HEK293 (cell line): ENCODE measurements around the gene ERVK3-1.

Experiments used
- GLIS2 ChIP-seq: fragments of 450-650 bp; formaldehyde crosslinking; IDR thresholded peaks from 2 replicates; pipeline ENCODE4 v1.5.1; 2016; ENCODE audit warnings: missing biosample characterization, missing genetic modification characterization
- KLF16 ChIP-seq: fragments of 450-650 bp; formaldehyde crosslinking; IDR thresholded peaks from 2 replicates; pipeline ENCODE4 v1.5.1; 2017; ENCODE audit warnings: missing biosample characterization, missing genetic modification characterization
- SP2 ChIP-seq: fragments of 450-650 bp; formaldehyde crosslinking; IDR thresholded peaks from 2 replicates; pipeline ENCODE4 v1.5.1; 2016; ENCODE audit warnings: missing biosample characterization, missing genetic modification characterization
- SP3 ChIP-seq: fragments of 450-650 bp; formaldehyde crosslinking; IDR thresholded peaks from 2 replicates; pipeline ENCODE4 v1.5.1; 2016; ENCODE audit warnings: missing biosample characterization, missing genetic modification characterization
- ZFP37 ChIP-seq: fragments of 450-650 bp; formaldehyde crosslinking; IDR thresholded peaks from 2 replicates; pipeline ENCODE4 v1.5.1; 2016; ENCODE audit warnings: missing biosample characterization, missing genetic modification characterization
- ZNF10 ChIP-seq: fragments of 450-650 bp; formaldehyde crosslinking; IDR thresholded peaks from 2 replicates; pipeline ENCODE4 v1.5.1; 2017; ENCODE audit warnings: missing biosample characterization, missing genetic modification characterization
- ZNF132 ChIP-seq: fragments of 450-650 bp; formaldehyde crosslinking; IDR thresholded peaks from 2 replicates; pipeline ENCODE4 v1.5.1; 2017; ENCODE audit warnings: missing biosample characterization, missing genetic modification characterization, borderline replicate concordance
- ZNF155 ChIP-seq: fragments of 450-650 bp; formaldehyde crosslinking; IDR thresholded peaks from 2 replicates; pipeline ENCODE4 v1.5.1; 2016; ENCODE audit warnings: missing biosample characterization, missing genetic modification characterization
- ZNF157 ChIP-seq: fragments of 450-650 bp; formaldehyde crosslinking; IDR thresholded peaks from 2 replicates; pipeline ENCODE4 v1.5.1; 2016; ENCODE audit warnings: missing biosample characterization, missing genetic modification characterization
- ZNF16 ChIP-seq: fragments of 450-650 bp; formaldehyde crosslinking; IDR thresholded peaks from 2 replicates; pipeline ENCODE4 v1.5.1; 2016; ENCODE audit warnings: low read depth, missing biosample characterization, missing genetic modification characterization
- ZNF175 ChIP-seq: fragments of 450-650 bp; formaldehyde crosslinking; IDR thresholded peaks from 2 replicates; pipeline ENCODE4 v1.5.1; 2016; ENCODE audit warnings: missing biosample characterization, missing genetic modification characterization
- ZNF223 ChIP-seq: fragments of 450-650 bp; formaldehyde crosslinking; IDR thresholded peaks from 2 replicates; pipeline ENCODE4 v1.5.1; 2016; ENCODE audit warnings: missing biosample characterization, missing genetic modification characterization
- ZNF23 ChIP-seq: fragments of 450-650 bp; formaldehyde crosslinking; IDR thresholded peaks from 2 replicates; pipeline ENCODE4 v1.5.1; 2016; ENCODE audit warnings: missing biosample characterization, missing genetic modification characterization, borderline replicate concordance
- ZNF266 ChIP-seq: fragments of 450-650 bp; formaldehyde crosslinking; IDR thresholded peaks from 2 replicates; pipeline ENCODE4 v1.5.1; 2016; ENCODE audit warnings: missing biosample characterization, missing genetic modification characterization, low read depth
- ZNF416 ChIP-seq: fragments of 450-650 bp; formaldehyde crosslinking; IDR thresholded peaks from 2 replicates; pipeline ENCODE4 v1.5.1; 2016; ENCODE audit warnings: missing biosample characterization, missing genetic modification characterization
- ZNF473 ChIP-seq: fragments of 450-650 bp; formaldehyde crosslinking; IDR thresholded peaks from 2 replicates; pipeline ENCODE4 v1.5.1; 2017; ENCODE audit warnings: missing biosample characterization, missing genetic modification characterization
- ZNF530 ChIP-seq: fragments of 450-650 bp; formaldehyde crosslinking; IDR thresholded peaks from 2 replicates; pipeline ENCODE4 v1.5.1; 2016; ENCODE audit warnings: low read depth, missing biosample characterization, missing genetic modification characterization
- ZNF548 ChIP-seq: fragments of 450-650 bp; formaldehyde crosslinking; IDR thresholded peaks from 2 replicates; pipeline ENCODE4 v1.5.1; 2016; ENCODE audit warnings: missing biosample characterization, missing genetic modification characterization
- ZNF561 ChIP-seq: fragments of 450-650 bp; IDR thresholded peaks from 2 replicates; pipeline ENCODE4 v1.5.1; 2018; ENCODE audit warnings: missing biosample characterization, missing genetic modification characterization, borderline replicate concordance
- ZNF747 ChIP-seq: fragments of 450-650 bp; formaldehyde crosslinking; IDR thresholded peaks from 2 replicates; pipeline ENCODE4 v1.5.1; 2016; ENCODE audit warnings: missing biosample characterization, missing genetic modification characterization
- ZNF76 ChIP-seq: fragments of 450-650 bp; formaldehyde crosslinking; IDR thresholded peaks from 2 replicates; pipeline ENCODE4; 2016; ENCODE audit warnings: low read depth, missing biosample characterization, missing genetic modification characterization, borderline replicate concordance
- ZNF837 ChIP-seq: fragments of 450-650 bp; formaldehyde crosslinking; IDR thresholded peaks from 2 replicates; pipeline ENCODE4 v1.5.1; 2016; ENCODE audit warnings: missing biosample characterization, missing genetic modification characterization
- ZXDB ChIP-seq: fragments of 450-650 bp; formaldehyde crosslinking; IDR thresholded peaks from 2 replicates; pipeline ENCODE4 v1.5.1; 2016; ENCODE audit warnings: missing biosample characterization, missing genetic modification characterization
- TF ChIP-seq, protein P1 (sequence below): fragments of 450-650 bp; formaldehyde crosslinking; IDR thresholded peaks from 2 replicates; pipeline ENCODE4 v1.5.1; 2016; ENCODE audit warnings: missing biosample characterization, missing genetic modification characterization
- TF ChIP-seq, protein P2 (sequence below): fragments of 450-650 bp; formaldehyde crosslinking; IDR thresholded peaks from 2 replicates; pipeline ENCODE4 v1.5.1; 2016; ENCODE audit warnings: missing biosample characterization, missing genetic modification characterization
- TF ChIP-seq, protein P3 (sequence below): IDR thresholded peaks from 2 replicates; pipeline ENCODE4 v1.6.1; 2011; ENCODE audit warnings: mild to moderate bottlenecking, low read depth, low read length, borderline replicate concordance
- TF ChIP-seq, protein P4 (sequence below): fragments of 450-650 bp; formaldehyde crosslinking; conservative IDR thresholded peaks from 2 replicates; pipeline ENCODE4 v1.5.1; 2016; ENCODE audit warnings: low read depth, missing biosample characterization, missing genetic modification characterization
- TF ChIP-seq, protein P5 (sequence below): fragments of 450-650 bp; formaldehyde crosslinking; IDR thresholded peaks from 2 replicates; pipeline ENCODE4 v1.5.1; 2016; ENCODE audit warnings: missing biosample characterization, missing genetic modification characterization, low read depth
- TF ChIP-seq, protein P6 (sequence below): fragments of 450-650 bp; formaldehyde crosslinking; IDR thresholded peaks from 2 replicates; pipeline ENCODE4 v1.5.1; 2016; ENCODE audit warnings: missing biosample characterization, missing genetic modification characterization

The ERVK3-1 gene

DNA sequence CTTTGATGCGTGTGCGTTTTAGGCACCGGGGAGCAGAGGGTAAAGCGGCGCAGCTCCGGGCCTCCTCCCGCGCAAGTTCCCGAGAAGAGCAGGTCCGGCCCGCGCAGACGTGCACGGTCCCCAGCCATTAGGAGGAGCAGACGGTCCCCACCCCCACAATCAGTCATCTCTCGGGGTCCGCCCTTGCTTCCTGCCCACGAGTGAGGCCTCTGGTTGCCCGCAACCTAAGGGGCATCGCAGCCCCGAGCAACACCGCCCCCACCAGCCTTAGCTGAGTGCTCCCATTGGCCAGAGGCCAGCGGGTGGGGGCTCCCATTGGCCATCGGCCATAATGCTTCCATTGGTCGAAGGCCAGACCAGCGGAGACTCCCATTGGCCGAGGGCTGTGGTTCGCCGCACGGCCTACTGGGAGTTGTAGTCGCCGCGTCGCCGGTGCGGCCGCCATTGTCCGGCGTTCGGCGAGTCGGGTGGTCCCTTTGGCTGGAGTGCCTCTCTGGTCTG, 26.6 kb upstream of the ERVK3-1 start, which contains the start of gene ZNF8 (continued):
- TF ChIP-seq, protein P1, sequence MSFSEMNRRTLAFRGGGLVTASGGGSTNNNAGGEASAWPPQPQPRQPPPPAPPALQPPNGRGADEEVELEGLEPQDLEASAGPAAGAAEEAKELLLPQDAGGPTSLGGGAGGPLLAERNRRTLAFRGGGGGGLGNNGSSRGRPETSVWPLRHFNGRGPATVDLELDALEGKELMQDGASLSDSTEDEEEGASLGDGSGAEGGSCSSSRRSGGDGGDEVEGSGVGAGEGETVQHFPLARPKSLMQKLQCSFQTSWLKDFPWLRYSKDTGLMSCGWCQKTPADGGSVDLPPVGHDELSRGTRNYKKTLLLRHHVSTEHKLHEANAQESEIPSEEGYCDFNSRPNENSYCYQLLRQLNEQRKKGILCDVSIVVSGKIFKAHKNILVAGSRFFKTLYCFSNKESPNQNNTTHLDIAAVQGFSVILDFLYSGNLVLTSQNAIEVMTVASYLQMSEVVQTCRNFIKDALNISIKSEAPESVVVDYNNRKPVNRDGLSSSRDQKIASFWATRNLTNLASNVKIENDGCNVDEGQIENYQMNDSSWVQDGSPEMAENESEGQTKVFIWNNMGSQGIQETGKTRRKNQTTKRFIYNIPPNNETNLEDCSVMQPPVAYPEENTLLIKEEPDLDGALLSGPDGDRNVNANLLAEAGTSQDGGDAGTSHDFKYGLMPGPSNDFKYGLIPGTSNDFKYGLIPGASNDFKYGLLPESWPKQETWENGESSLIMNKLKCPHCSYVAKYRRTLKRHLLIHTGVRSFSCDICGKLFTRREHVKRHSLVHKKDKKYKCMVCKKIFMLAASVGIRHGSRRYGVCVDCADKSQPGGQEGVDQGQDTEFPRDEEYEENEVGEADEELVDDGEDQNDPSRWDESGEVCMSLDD (tag by site-specific recombination), result peak; percentile 94
- TF ChIP-seq ZNF747 (tag by site-specific recombination) (no peak), KLF16 (peak; percentile 40; the same call in 1 of the 2 replicates), SP2 (peak; percentile 98), ZNF16 (no peak), ZNF10 (no peak), ZNF530 (tag by site-specific recombination) (no peak), ZNF561 (tag by site-specific recombination) (peak; percentile 81), ZNF76 (peak; percentile 94), ZNF548 (tag by site-specific recombination) (no peak), ZNF416 (no peak), ZNF155 (tag by site-specific recombination) (no peak), ZNF473 (no peak), ZNF23 (tag by site-specific recombination) (no peak), ZFP37 (tag by site-specific recombination) (no peak), ZNF157 (no peak), ZXDB (tag by site-specific recombination) (peak; percentile 96), ZNF266 (tag by site-specific recombination) (no peak), ZNF223 (tag by site-specific recombination) (no peak), GLIS2 (tag by site-specific recombination) (peak; percentile 96), ZNF837 (tag by site-specific recombination) (no peak), SP3 (tag by site-specific recombination) (peak; percentile 88), ZNF132 (no peak), ZNF175 (tag by site-specific recombination) (no peak)
- TF ChIP-seq, protein P2, sequence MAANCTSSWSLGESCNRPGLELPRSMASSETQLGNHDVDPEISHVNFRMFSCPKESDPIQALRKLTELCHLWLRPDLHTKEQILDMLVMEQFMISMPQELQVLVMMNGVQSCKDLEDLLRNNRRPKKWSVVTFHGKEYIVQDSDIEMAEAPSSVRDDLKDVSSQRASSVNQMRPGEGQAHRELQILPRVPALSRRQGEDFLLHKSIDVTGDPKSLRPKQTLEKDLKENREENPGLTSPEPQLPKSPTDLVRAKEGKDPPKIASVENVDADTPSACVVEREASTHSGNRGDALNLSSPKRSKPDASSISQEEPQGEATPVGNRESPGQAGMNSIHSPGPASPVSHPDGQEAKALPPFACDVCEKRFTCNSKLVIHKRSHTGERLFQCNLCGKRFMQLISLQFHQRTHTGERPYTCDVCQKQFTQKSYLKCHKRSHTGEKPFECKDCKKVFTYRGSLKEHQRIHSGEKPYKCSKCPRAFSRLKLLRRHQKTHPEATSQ, result no peak
- TF ChIP-seq, protein P3, sequence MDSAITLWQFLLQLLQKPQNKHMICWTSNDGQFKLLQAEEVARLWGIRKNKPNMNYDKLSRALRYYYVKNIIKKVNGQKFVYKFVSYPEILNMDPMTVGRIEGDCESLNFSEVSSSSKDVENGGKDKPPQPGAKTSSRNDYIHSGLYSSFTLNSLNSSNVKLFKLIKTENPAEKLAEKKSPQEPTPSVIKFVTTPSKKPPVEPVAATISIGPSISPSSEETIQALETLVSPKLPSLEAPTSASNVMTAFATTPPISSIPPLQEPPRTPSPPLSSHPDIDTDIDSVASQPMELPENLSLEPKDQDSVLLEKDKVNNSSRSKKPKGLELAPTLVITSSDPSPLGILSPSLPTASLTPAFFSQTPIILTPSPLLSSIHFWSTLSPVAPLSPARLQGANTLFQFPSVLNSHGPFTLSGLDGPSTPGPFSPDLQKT, result no peak
- TF ChIP-seq, protein P4, sequence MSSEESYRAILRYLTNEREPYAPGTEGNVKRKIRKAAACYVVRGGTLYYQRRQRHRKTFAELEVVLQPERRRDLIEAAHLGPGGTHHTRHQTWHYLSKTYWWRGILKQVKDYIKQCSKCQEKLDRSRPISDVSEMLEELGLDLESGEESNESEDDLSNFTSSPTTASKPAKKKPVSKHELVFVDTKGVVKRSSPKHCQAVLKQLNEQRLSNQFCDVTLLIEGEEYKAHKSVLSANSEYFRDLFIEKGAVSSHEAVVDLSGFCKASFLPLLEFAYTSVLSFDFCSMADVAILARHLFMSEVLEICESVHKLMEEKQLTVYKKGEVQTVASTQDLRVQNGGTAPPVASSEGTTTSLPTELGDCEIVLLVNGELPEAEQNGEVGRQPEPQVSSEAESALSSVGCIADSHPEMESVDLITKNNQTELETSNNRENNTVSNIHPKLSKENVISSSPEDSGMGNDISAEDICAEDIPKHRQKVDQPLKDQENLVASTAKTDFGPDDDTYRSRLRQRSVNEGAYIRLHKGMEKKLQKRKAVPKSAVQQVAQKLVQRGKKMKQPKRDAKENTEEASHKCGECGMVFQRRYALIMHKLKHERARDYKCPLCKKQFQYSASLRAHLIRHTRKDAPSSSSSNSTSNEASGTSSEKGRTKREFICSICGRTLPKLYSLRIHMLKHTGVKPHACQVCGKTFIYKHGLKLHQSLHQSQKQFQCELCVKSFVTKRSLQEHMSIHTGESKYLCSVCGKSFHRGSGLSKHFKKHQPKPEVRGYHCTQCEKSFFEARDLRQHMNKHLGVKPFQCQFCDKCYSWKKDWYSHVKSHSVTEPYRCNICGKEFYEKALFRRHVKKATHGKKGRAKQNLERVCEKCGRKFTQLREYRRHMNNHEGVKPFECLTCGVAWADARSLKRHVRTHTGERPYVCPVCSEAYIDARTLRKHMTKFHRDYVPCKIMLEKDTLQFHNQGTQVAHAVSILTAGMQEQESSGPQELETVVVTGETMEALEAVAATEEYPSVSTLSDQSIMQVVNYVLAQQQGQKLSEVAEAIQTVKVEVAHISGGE (tag by site-specific recombination), result peak; percentile 66
- TF ChIP-seq, protein P5, sequence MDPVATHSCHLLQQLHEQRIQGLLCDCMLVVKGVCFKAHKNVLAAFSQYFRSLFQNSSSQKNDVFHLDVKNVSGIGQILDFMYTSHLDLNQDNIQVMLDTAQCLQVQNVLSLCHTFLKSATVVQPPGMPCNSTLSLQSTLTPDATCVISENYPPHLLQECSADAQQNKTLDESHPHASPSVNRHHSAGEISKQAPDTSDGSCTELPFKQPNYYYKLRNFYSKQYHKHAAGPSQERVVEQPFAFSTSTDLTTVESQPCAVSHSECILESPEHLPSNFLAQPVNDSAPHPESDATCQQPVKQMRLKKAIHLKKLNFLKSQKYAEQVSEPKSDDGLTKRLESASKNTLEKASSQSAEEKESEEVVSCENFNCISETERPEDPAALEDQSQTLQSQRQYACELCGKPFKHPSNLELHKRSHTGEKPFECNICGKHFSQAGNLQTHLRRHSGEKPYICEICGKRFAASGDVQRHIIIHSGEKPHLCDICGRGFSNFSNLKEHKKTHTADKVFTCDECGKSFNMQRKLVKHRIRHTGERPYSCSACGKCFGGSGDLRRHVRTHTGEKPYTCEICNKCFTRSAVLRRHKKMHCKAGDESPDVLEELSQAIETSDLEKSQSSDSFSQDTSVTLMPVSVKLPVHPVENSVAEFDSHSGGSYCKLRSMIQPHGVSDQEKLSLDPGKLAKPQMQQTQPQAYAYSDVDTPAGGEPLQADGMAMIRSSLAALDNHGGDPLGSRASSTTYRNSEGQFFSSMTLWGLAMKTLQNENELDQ, result no peak
- TF ChIP-seq, protein P6, sequence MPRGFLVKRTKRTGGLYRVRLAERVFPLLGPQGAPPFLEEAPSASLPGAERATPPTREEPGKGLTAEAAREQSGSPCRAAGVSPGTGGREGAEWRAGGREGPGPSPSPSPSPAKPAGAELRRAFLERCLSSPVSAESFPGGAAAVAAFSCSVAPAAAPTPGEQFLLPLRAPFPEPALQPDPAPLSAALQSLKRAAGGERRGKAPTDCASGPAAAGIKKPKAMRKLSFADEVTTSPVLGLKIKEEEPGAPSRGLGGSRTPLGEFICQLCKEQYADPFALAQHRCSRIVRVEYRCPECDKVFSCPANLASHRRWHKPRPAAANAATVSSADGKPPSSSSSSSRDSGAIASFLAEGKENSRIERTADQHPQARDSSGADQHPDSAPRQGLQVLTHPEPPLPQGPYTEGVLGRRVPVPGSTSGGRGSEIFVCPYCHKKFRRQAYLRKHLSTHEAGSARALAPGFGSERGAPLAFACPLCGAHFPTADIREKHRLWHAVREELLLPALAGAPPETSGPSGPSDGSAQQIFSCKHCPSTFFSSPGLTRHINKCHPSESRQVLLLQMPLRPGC (tag by site-specific recombination), result no peak
